GM18868 (cell line): Measurements from ENCODE around the gene DNAJC6.

Experiments used
- ATAC-seq: cut with Tn5 transposase; IDR thresholded peaks from one replicate; pipeline ENCODE4 v1.9.1; 2021; ENCODE audit warnings: mild to moderate bottlenecking, moderate library complexity; ENCODE audit not compliant: unreplicated experiment

Gene DNAJC6

GRCh38 chr1:65292861-65293593, 16.3 kb upstream of the DNAJC6 start:
- no peak for ATAC-seq

GRCh38 chr1:65297706-65298105, 11.6 kb upstream of the DNAJC6 start:
- ATAC-seq: no peak

GRCh38 chr1:65299328-65299727, 10.0 kb upstream of the DNAJC6 start:
- no peak for ATAC-seq

GRCh38 chr1:65308781-65309303, 501 bp upstream of the DNAJC6 start:
- ATAC-seq: no peak

GRCh38 chr1:65310078-65310587, 790 bp downstream of the DNAJC6 start:
- ATAC-seq: no peak

- no peak for ATAC-seq
Measured at GRCh38 chr1:65311760-65312159, 2.4 kb downstream of the DNAJC6 start.

- no peak for ATAC-seq
Measured at GRCh38 chr1:65316233-65316632, 6.9 kb downstream of the DNAJC6 start.

GRCh38 chr1:65317866-65318653, 8.7 kb downstream of the DNAJC6 start:
- ATAC-seq: no peak

- ATAC-seq: no peak
Measured at GRCh38 chr1:65319141-65319540, 9.8 kb downstream of the DNAJC6 start.

GRCh38 chr1:65319754-65320153, 10.4 kb downstream of the DNAJC6 start:
- ATAC-seq: no peak

GRCh38 chr1:65321879-65322278, 12.5 kb downstream of the DNAJC6 start:
- no peak for ATAC-seq

- ATAC-seq: no peak
Measured at GRCh38 chr1:65323246-65323645, 13.9 kb downstream of the DNAJC6 start.

GRCh38 chr1:65330021-65330420, 20.7 kb downstream of the DNAJC6 start:
- ATAC-seq: no peak

- no peak for ATAC-seq
Measured at GRCh38 chr1:65330822-65331221, 21.5 kb downstream of the DNAJC6 start.

- no peak for ATAC-seq
Measured at GRCh38 chr1:65332821-65333220, 23.5 kb downstream of the DNAJC6 start.

- no peak for ATAC-seq
Measured at GRCh38 chr1:65334081-65334480, 24.7 kb downstream of the DNAJC6 start.

GRCh38 chr1:65339866-65340468, 30.6 kb downstream of the DNAJC6 start:
- no peak for ATAC-seq

- ATAC-seq: no peak
Measured at GRCh38 chr1:65341381-65341780, 32.0 kb downstream of the DNAJC6 start.

- ATAC-seq: no peak
Measured at GRCh38 chr1:65343286-65343685, 33.9 kb downstream of the DNAJC6 start.

- ATAC-seq: no peak
Measured at GRCh38 chr1:65344171-65344814, 35.0 kb downstream of the DNAJC6 start.

GRCh38 chr1:65346190-65346589, 36.8 kb downstream of the DNAJC6 start:
- no peak for ATAC-seq
